IMR-90 (cell line): Measurements from ENCODE around the gene STIM1. TPM values are rescaled to one million over a fixed set of nuclear protein-coding genes. Genes with fewer than 3 reads are reported as not detected.

Experiments used
- ATAC-seq: fragments of 200-7000 bp; cut with Tn5 transposase; 2 replicates; pipeline ENCODE4 v1.9.1; 2020; ENCODE audit warnings: low read depth, mild to moderate bottlenecking, moderate library complexity
- BruUV-seq: library from RNA; stranded (reverse); fragments of 400-500 nt; replicated peaks from 2 replicates; lab custom pipeline; 2021; lab: Mats Ljungman, UMichigan
- CTCF ChIA-PET: fragments of 300-600 bp; formaldehyde crosslinking; extraction: SDS; loops from one replicate; lab custom pipeline; 2021; ENCODE audit warnings: antibody characterized with exemption; lab: Yijun Ruan, JAX
- POLR2A ChIA-PET: fragments of 300-600 bp; sonication (Branson Sonifier 250); formaldehyde crosslinking; loops from one replicate; lab custom pipeline; 2022; ENCODE audit warnings: antibody characterized with exemption; ENCODE audit not compliant: unreplicated experiment; lab: Charles Lee
- DNase-seq: peaks from one replicate; pipeline ENCODE4 v3.0.0; 2013
- H2AFZ ChIP-seq: replicated peaks from 2 replicates; pipeline ENCODE3; 2013; ENCODE audit warnings: low read length, mild to moderate bottlenecking; ENCODE audit not compliant: poor library complexity
- H2AK5ac ChIP-seq: 2 replicates; pipeline ENCODE4 v1.6.1; 2013; ENCODE audit warnings: low read depth, low read length, inconsistent platforms
- H2AK9ac ChIP-seq: replicated peaks from 2 replicates; pipeline ENCODE3; 2013; ENCODE audit warnings: mild to moderate bottlenecking, low read depth, low read length, moderate library complexity; ENCODE audit not compliant: poor library complexity
- H2BK120ac ChIP-seq: 2 replicates; pipeline ENCODE4 v1.6.1; 2013; ENCODE audit warnings: low read depth, low read length, inconsistent platforms
- H2BK15ac ChIP-seq: 3 replicates; pipeline ENCODE4 v1.6.1; 2013; ENCODE audit warnings: low read depth, low read length, inconsistent platforms
- H2BK20ac ChIP-seq: 2 replicates; pipeline ENCODE4 v1.6.1; 2013; ENCODE audit warnings: low read depth, mild to moderate bottlenecking, inconsistent platforms, low read length, moderate library complexity
- H2BK5ac ChIP-seq: 2 replicates; pipeline ENCODE4 v1.6.1; 2013; ENCODE audit warnings: mild to moderate bottlenecking, low read depth, low read length, inconsistent platforms; ENCODE audit not compliant: poor library complexity, severe bottlenecking
- H3K14ac ChIP-seq: replicated peaks from 2 replicates; pipeline ENCODE4 v1.6.1; 2013; ENCODE audit warnings: low read depth, low read length, inconsistent platforms
- H3K18ac ChIP-seq: 2 replicates; pipeline ENCODE4 v1.6.1; 2013; ENCODE audit warnings: low read depth, low read length, control low read depth
- H3K23ac ChIP-seq: 2 replicates; pipeline ENCODE4 v1.6.1; 2013; ENCODE audit warnings: low read depth, low read length, inconsistent platforms
- H3K27ac ChIP-seq: 2 replicates; pipeline ENCODE4 v1.5.1; 2013; ENCODE audit warnings: mild to moderate bottlenecking, control low read depth, low read length; ENCODE audit not compliant: insufficient read depth
- H3K27me3 ChIP-seq: 2 replicates; pipeline ENCODE4 v1.6.1; 2013; ENCODE audit warnings: low read length; ENCODE audit not compliant: control insufficient read depth, insufficient read depth
- H3K36me3 ChIP-seq: 2 replicates; pipeline ENCODE4 v1.6.1; 2013; ENCODE audit warnings: low read length, mixed read lengths; ENCODE audit not compliant: control insufficient read depth, insufficient read depth
- H3K4ac ChIP-seq: 2 replicates; pipeline ENCODE4 v1.6.1; 2013; ENCODE audit warnings: low read depth, low read length, inconsistent platforms
- H3K4me1 ChIP-seq: 2 replicates; pipeline ENCODE4 v1.6.1; 2013; ENCODE audit warnings: low read length, mixed read lengths; ENCODE audit not compliant: control insufficient read depth, insufficient read depth
- H3K4me2 ChIP-seq: 2 replicates; pipeline ENCODE4 v1.6.1; 2013; ENCODE audit warnings: low read depth, mild to moderate bottlenecking, control low read depth, low read length, moderate library complexity
- H3K4me3 ChIP-seq: 2 replicates; pipeline ENCODE4 v1.5.1; 2013; ENCODE audit warnings: low read depth, mild to moderate bottlenecking, control low read depth, low read length, moderate library complexity; ENCODE audit not compliant: insufficient read depth
- H3K56ac ChIP-seq: 2 replicates; pipeline ENCODE4 v1.6.1; 2013; ENCODE audit warnings: low read length, inconsistent platforms; ENCODE audit not compliant: insufficient read depth; ENCODE audit errors: extremely low read depth
- H3K79me1 ChIP-seq, 2 experiments: 2 replicates each; pipeline ENCODE4 v1.6.1; 2013; ENCODE audit warnings: low read length in 2 of 2, inconsistent platforms in 1 of 2, low read depth in 1 of 2
- H3K9ac ChIP-seq: 2 replicates; pipeline ENCODE4 v1.6.1; 2013; ENCODE audit warnings: low read depth, low read length, control low read depth
- H3K9me1 ChIP-seq: 2 replicates; pipeline ENCODE4 v1.6.1; 2013; ENCODE audit warnings: low read length, inconsistent platforms; ENCODE audit not compliant: insufficient read depth
- H3K9me3 ChIP-seq: 2 replicates; pipeline ENCODE4 v1.6.1; 2013; ENCODE audit warnings: low read length; ENCODE audit not compliant: control insufficient read depth, insufficient read depth
- H4K20me1 ChIP-seq: 2 replicates; pipeline ENCODE4 v1.6.1; 2013; ENCODE audit warnings: low read length, inconsistent platforms; ENCODE audit not compliant: insufficient read depth
- H4K5ac ChIP-seq: 2 replicates; pipeline ENCODE4 v1.6.1; 2013; ENCODE audit warnings: mild to moderate bottlenecking, low read depth, low read length, control low read depth
- H4K8ac ChIP-seq, 2 experiments: 2 replicates each; pipeline ENCODE4 v1.6.1; 2013; ENCODE audit warnings: low read depth in 2 of 2, low read length in 2 of 2, control low read depth in 1 of 2, inconsistent platforms in 1 of 2
- H4K91ac ChIP-seq: 2 replicates; pipeline ENCODE4 v1.6.1; 2013; ENCODE audit warnings: low read depth, low read length, inconsistent platforms; ENCODE audit not compliant: insufficient read depth
- CHD1 ChIP-seq: IDR thresholded peaks from 2 replicates; pipeline ENCODE4 v1.6.1; 2012; ENCODE audit warnings: low read depth, low read length, improper control_type of control experiment
- ELK1 ChIP-seq: fragments of 150-350 bp; IDR thresholded peaks from 2 replicates; pipeline ENCODE4 v1.6.1; 2016; ENCODE audit warnings: low read depth, mild to moderate bottlenecking, low read length, moderate library complexity, borderline replicate concordance
- MAFK ChIP-seq: IDR thresholded peaks from 2 replicates; pipeline ENCODE4 v1.6.1; 2012; ENCODE audit warnings: low read depth, low read length, improper control_type of control experiment
- MXI1 ChIP-seq: IDR thresholded peaks from 2 replicates; pipeline ENCODE4 v1.6.1; 2012; ENCODE audit warnings: low read depth, mild to moderate bottlenecking, low read length, moderate library complexity, borderline replicate concordance
- RCOR1 ChIP-seq: IDR thresholded peaks from 2 replicates; pipeline ENCODE4 v1.6.1; 2012; ENCODE audit warnings: mild to moderate bottlenecking, low read length, improper control_type of control experiment; ENCODE audit not compliant: insufficient replicate concordance
- RFX5 ChIP-seq: IDR thresholded peaks from 2 replicates; pipeline ENCODE4 v1.8.0; 2012; ENCODE audit warnings: low read depth, mild to moderate bottlenecking, low read length, moderate library complexity
- WGBS, 2 experiments: methylation state at CpG; one replicate each; pipeline versions ENCODE4 v1.1.5 to v1.1.7; 2013; ENCODE audit warnings: missing lambda C conversion rate in 2 of 2; ENCODE audit not compliant: insufficient read length in 1 of 2; ENCODE audit errors: extremely low coverage in 2 of 2; 5-methylcytosine and 5-hydroxymethylcytosine counted together
- dilution Hi-C: fragments of 300-500 bp; cut with HindIII; formaldehyde crosslinking; loops from one replicate; pipeline ENCODE4 v1.14.3; 2018; ENCODE audit warnings: low sequenced_read_pairs; ENCODE audit not compliant: unreplicated experiment
- in situ Hi-C: fragments of 300-500 bp; cut with MboI; formaldehyde crosslinking; loops from 3 replicates; pipeline ENCODE4 v1.14.3; 2019; ENCODE audit warnings: low sequenced_read_pairs, inconsistent platforms, mixed read lengths
- intact Hi-C: fragments of 100-400 bp; cut with micrococcal nuclease; formaldehyde crosslinking; loops from 2 replicates; pipeline ENCODE4 v1.10.0; 2022
- polyA plus RNA-seq, 3 experiments: library from polyadenylated mRNA; depleted of rRNA; stranded (reverse); fragments of >200 nt; gene quantifications; 2 replicates each; pipeline ENCODE4 v1.2.3, GENCODE V29; 2012; ENCODE audit warnings: low replicate concordance in 1 of 3
- total RNA-seq: library from RNA; depleted of rRNA; stranded (reverse); fragments of >200 nt; gene quantifications from 2 replicates; pipeline ENCODE4 v1.2.3, GENCODE V29; 2012

The STIM1 gene
- total and polyA plus RNA-seq, 2 of the 4 experiments (the other 2 are of a cell fraction), result 17.9 to 23.0 TPM

DNA sequence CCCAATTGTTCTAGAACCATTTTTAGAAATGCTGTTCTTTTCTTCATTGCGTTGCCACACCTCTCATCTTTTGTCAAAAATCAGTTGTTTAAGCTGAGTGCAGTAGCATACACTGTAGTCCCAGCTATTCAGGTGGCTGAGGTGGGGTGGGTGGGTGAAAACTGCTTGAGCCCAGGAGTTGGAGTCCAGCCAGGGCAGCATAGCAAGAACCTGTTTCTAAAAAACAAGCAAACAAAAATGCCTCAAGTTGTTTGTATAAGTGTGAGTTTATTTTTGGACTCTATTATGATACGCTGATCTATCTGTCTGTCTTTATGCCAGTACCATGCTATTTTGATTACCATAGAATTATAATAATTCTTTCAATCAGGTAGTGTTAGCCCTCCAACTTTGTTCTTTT is 176.6 kb downstream of the STIM1 start:
- BruUV-seq, result no TSS peak

More for the DNA sequence above, 176.6 kb downstream of the STIM1 start:
- H3K4me1 ChIP-seq, result peaks cover 5% of the 10 kb centered on the region; the same call in 1 of the 2 replicates
- H3K18ac ChIP-seq, result no peak overlapping the region
- H3K4me2 ChIP-seq, result no peak overlapping the region
- H3K23ac ChIP-seq, result no peak overlapping the region
- no peak overlapping the region for H4K8ac ChIP-seq
- DNase-seq (no peak), ATAC-seq (no peak)
- H4K5ac ChIP-seq, result no peak overlapping the region
- H3K9me1 ChIP-seq, result 0 out of 2 replicates have a peak, but pooled peaks cover 3% of the 10 kb centered on the region
- H3K27me3 ChIP-seq, result no peaks in the 10 kb centered on the region
- in situ Hi-C loops (no loop called here), intact Hi-C loops (no loop called here), dilution Hi-C loops (no loop called here)
- H2BK20ac ChIP-seq, result no peak overlapping the region
- ChIA-PET POLR2A (no interaction called here), CTCF (no interaction called here)
- peaks cover 0 to 3% of the 10 kb centered on the region in 2 experiments; a peak in 2 of 4 replicates for H3K79me1 ChIP-seq
- H3K4me3 ChIP-seq, result no peak overlapping the region
- no peak for TF ChIP-seq ELK1
- TF ChIP-seq MXI1, result no peak
- no peak for TF ChIP-seq RCOR1
- no peak for TF ChIP-seq RFX5
- TF ChIP-seq MAFK, result no peak
- no peak for TF ChIP-seq CHD1
- H3K56ac ChIP-seq, result no peak overlapping the region
- H2BK120ac ChIP-seq, result no peak overlapping the region
- no peak overlapping the region for H3K4ac ChIP-seq
- no peaks in the 10 kb centered on the region for H3K36me3 ChIP-seq
- H4K20me1 ChIP-seq, result no peaks in the 10 kb centered on the region
- no peak overlapping the region for H2AK5ac ChIP-seq
- H3K27ac ChIP-seq, result no peak overlapping the region
- WGBS, 2 experiments, result no CpG with 5 or more reads among the region's 2 CpGs
- H3K9ac ChIP-seq, result no peak overlapping the region
- no peak overlapping the region for H2BK15ac ChIP-seq
- H2AFZ ChIP-seq, result no peak overlapping the region
- no peak overlapping the region for H3K14ac ChIP-seq
- no peak overlapping the region for H2BK5ac ChIP-seq
- H4K91ac ChIP-seq, result no peak overlapping the region
- peaks cover 3% of the 10 kb centered on the region for H3K9me3 ChIP-seq
- H2AK9ac ChIP-seq, result no peak overlapping the region
